WTC11 (cell line): ENCODE measurements around the gene GRM8.
"Not testable (repeated sequence)": the region's sequence is repeated elsewhere in the genome, so short reads cannot be mapped to it uniquely, and the experiment has no call there.

Experiments
- CTCF ChIP-seq: fragments of 200-600 bp; IDR thresholded peaks from 2 replicates; pipeline ENCODE4 v1.8.0; 2022; ENCODE audit warnings: antibody characterized with exemption
- FOXK1 ChIP-seq: sonication (generic); formaldehyde crosslinking; IDR thresholded peaks from 2 replicates; pipeline ENCODE4 v1.8.0; 2022; ENCODE audit warnings: mild to moderate bottlenecking, moderate library complexity, missing genetic modification reagents
- FOXP1 ChIP-seq: sonication (generic); formaldehyde crosslinking; IDR thresholded peaks from 2 replicates; pipeline ENCODE4 v1.8.0; 2022; ENCODE audit warnings: missing genetic modification reagents, mild to moderate bottlenecking, moderate library complexity, borderline replicate concordance
- JUN ChIP-seq: sonication (generic); formaldehyde crosslinking; IDR thresholded peaks from 2 replicates; pipeline ENCODE4 v1.8.0; 2023; ENCODE audit warnings: mild to moderate bottlenecking, missing genetic modification reagents
- MAX ChIP-seq: sonication (generic); formaldehyde crosslinking; IDR thresholded peaks from 2 replicates; pipeline ENCODE4 v1.8.0; 2022; ENCODE audit warnings: mild to moderate bottlenecking, missing genetic modification reagents
- NR3C1 ChIP-seq: sonication (generic); formaldehyde crosslinking; conservative IDR thresholded peaks from 2 replicates; pipeline ENCODE4 v1.8.1; 2023; ENCODE audit warnings: low read depth, mild to moderate bottlenecking, missing genetic modification reagents
- PRDM15 ChIP-seq: sonication (generic); formaldehyde crosslinking; IDR thresholded peaks from 2 replicates; pipeline ENCODE4 v1.8.0; 2022; ENCODE audit warnings: missing genetic modification reagents
- RELA ChIP-seq: sonication (generic); formaldehyde crosslinking; IDR thresholded peaks from 2 replicates; pipeline ENCODE4 v1.8.1; 2022; ENCODE audit warnings: missing genetic modification reagents, mild to moderate bottlenecking, borderline replicate concordance
- SP1 ChIP-seq: sonication (generic); formaldehyde crosslinking; conservative IDR thresholded peaks from 2 replicates; pipeline ENCODE4 v1.8.1; 2022; ENCODE audit warnings: missing genetic modification reagents
- USF2 ChIP-seq: sonication (generic); formaldehyde crosslinking; IDR thresholded peaks from 2 replicates; pipeline ENCODE4 v1.8.1; 2023; ENCODE audit warnings: mild to moderate bottlenecking, missing genetic modification reagents, moderate library complexity
- ZNF138 ChIP-seq: sonication (generic); formaldehyde crosslinking; conservative IDR thresholded peaks from 2 replicates; pipeline ENCODE4 v1.8.1; 2022; ENCODE audit warnings: mild to moderate bottlenecking, moderate library complexity, missing genetic modification reagents
- ZNF219 ChIP-seq: sonication (generic); formaldehyde crosslinking; IDR thresholded peaks from 2 replicates; pipeline ENCODE4 v1.8.0; 2023; ENCODE audit warnings: missing genetic modification reagents, mild to moderate bottlenecking, borderline replicate concordance
- ZNF232 ChIP-seq: sonication (generic); formaldehyde crosslinking; IDR thresholded peaks from 2 replicates; pipeline ENCODE4 v1.8.0; 2022; ENCODE audit warnings: mild to moderate bottlenecking, missing genetic modification reagents
- ZNF416 ChIP-seq: fragments of 250-450 bp; sonication (Bioruptor Pico); IDR thresholded peaks from 2 replicates; pipeline ENCODE4 v1.9.0; 2021; ENCODE audit warnings: mild to moderate bottlenecking, inconsistent platforms

- not testable (repeated sequence) for TF ChIP-seq CTCF; USF2 (CRISPR knock-in tag); FOXK1 (CRISPR knock-in tag); NR3C1 (CRISPR knock-in tag); JUN (CRISPR knock-in tag); PRDM15; ZNF219 (CRISPR knock-in tag); RELA (CRISPR knock-in tag); MAX (CRISPR knock-in tag); ZNF416 (CRISPR knock-in tag); SP1; ZNF232; ZNF138; FOXP1
These were observed 345.1 kb downstream of the GRM8 start for GRCh38 chr7:126907657-126908056.
